ENCODE data around the gene SLC23A1.

The SLC23A1 gene

DNA sequence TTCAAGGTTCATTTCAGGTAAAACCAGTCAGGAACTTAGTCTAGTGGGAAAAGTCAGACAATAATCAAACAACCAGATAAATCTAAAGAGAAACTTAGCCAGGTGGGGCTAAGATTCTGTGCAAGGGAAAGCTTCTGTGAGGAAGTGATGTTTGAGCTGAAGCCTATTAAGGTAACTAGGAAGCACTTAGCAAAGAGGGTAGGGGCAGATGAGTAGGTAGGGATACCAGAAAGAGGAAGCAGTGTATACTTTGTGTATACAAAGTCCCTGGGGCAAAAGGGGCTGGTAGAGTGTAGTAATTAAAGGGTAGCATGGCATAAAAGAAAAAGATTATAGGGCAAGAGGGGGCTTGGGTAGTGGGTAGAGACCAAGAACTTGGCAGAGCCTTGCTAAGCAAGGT is 24.4 kb upstream of the SLC23A1 start:
- no peak for DNase-seq (ENCODE audit: low read depth in 2 of 2)

- DNase-seq (ENCODE audit: low read depth in 2 of 2): no peak
Measured at GRCh38 chr5:139406963-139407362, 23.9 kb upstream of the SLC23A1 start.

GRCh38 chr5:139404484-139404840 is 21.4 kb upstream of the SLC23A1 start:
- DNase-seq (ENCODE audit: low read depth in 2 of 2): no peak

DNA sequence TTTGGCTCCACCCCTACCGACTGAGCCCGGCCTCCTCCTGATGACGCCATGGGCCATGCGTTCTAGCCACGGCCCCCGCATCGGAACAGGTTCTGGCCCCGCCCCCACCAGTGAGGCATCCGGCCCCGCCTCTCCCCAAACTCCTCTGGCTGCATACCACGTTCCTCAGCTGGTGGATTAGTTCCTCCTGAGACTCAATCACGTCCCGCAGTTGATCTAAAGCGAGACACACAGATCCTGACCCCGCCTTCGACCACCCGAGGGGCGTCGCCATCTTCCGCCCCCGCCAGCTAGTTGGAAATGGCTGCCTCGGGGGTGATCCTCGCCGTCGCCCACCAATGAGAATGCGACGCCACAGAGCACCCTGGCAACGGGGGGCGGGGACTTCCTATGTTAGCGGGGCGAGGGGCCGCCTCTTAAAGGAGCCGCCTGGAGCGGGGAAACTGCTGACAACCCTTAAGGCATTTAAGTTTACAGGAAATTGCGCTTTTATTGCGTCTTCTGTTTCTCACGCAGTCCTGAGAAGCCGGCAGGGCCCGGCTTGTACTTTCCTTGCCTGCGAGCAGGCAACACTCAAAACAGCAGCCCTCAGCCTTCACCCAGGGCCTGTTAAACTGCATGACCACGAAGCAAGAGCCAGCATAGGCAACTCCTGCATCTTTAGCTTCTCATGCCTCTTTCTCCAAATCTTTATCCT is 20.8 kb upstream of the SLC23A1 start, which contains the start of gene SPATA24:
TSS of gene SPATA24 (minus strand) at position 303 of the 697 bp plus-strand sequence. CDS start at position 274, 29 bp downstream.
- peak; percentile 96 to 97 for DNase-seq (ENCODE audit: low read depth in 2 of 2)

- no peak for DNase-seq (ENCODE audit: low read depth in 2 of 2)
Measured at GRCh38 chr5:139403418-139403786, 20.3 kb upstream of the SLC23A1 start.

DNA sequence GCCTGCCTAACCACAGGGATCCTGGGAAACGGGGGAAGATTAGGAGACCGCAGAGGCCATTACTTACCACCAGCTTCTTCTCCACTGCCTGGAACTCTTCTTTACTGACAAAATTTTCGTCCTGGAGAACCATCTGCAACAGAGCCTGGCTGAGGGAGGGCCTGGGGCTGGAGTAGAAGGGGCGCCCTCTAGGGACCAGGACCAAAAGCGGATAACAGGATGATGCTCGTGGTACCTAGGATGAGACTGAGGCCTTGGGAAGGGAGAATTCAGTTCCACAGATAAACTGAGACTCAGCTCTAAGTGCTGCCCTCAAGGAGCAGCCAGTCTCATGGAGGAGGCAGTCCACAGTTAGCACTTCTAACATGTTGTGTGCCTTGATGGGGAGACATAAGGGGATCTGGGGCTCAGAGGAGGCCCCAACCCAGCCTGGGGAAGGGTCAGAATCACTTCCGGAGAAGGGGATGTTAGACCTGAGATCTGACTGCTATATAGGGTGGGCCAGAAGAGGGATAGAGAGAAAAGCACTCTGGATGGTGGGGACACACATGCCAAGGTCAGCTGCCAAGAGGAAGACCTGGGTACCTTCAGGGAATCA is 19.6 kb upstream of the SLC23A1 start:
- DNase-seq (ENCODE audit: low read depth in 2 of 2): no peak

DNA sequence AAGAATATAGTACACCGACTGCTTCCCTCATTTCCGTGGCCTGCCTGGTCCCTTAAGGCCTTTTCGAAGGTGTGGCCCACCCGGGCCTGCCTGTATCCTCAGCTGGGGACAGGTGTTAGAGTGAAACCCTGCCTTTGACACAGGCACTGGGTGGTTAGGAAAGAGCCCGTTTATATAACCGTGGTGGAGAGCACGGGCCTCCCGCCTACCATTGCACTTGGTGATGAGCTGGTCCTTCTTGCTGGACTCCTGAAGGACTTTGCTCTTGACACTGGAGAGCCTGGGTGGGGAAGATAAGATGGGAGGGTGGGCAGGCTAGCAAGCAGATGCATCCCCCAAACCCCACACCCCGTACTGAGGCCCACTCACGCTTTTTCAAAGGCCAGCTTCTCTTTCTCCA is 18.4 kb upstream of the SLC23A1 start:
- DNase-seq (ENCODE audit: low read depth in 2 of 2): no peak

DNA sequence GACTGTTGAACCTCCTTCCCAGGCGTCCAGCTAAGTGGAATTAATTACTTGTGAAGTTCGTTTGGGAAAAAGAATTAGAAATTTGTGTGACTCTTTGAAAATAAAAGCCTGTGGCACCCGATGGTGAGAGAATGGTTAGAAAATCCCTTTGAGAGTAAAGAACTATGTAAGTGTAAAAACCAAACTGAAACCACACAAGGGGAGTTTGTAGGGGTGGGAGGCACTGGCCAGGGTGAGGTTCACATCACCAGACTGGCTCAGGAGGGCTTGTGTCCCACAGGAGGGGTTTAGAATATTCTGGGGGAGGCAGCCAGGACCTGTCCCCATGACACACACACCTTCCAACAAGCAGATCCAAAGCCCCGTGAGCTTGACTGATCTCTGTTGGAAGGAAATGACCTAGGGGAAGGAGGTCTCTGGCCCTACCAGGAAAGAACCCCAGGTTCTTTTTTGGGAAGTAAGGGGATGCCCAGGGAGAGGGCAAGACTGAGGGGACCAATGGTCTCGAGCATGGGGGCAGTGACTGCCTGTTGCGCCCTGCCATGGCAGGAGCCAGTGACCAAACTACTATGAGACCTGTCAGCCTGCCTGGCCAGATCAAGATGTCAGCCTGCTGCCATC is 16.5 kb upstream of the SLC23A1 start:
- DNase-seq (ENCODE audit: low read depth in 2 of 2): no peak

- no peak for DNase-seq (ENCODE audit: low read depth in 2 of 2)
Measured at GRCh38 chr5:139397921-139398320, 14.8 kb upstream of the SLC23A1 start.

- no peak for DNase-seq (ENCODE audit: low read depth in 2 of 2)
Measured at GRCh38 chr5:139396691-139397090, 13.6 kb upstream of the SLC23A1 start.

DNA sequence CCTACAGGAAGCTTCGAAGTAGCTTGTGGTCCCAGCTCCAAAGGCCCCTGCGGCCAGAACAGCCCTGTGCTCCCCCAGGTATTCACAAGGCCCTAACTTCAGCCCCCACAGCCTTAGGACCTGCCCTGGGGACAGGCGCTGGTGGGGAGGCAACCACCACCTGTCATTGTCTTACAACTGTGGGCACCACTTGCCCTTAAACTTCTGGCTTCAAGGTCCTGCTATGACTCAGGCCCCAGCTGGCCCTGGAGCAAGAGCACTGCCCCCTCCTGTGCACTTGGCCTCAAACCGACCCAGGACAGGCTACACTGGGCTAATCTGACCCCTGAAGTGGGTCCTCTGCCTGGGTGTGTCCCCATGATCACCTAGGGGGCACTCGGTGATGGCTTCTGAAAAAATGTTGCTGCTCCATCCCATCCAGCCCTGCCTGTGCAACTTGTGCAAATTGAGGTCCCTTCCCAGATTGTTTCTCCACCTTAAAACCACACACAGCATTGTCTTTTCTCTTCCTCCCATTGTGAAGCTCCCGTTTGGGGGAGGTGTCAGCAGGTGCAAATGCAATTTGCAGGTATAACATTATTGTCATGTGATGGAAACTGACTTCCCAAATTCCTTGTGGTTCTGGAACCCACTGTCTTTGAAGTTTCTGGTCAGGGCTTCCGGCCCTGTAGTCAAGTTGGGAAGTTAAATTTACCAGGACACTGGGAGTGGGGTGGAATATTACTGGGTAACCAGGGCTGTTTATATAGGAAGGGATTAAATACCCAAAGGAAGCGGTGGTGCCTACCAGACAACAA is 12.9 kb upstream of the SLC23A1 start:
- DNase-seq (ENCODE audit: low read depth in 2 of 2): no peak

GRCh38 chr5:139394654-139395566 is 11.8 kb upstream of the SLC23A1 start, which contains the start of gene PROB1:
TSS of gene PROB1 (minus strand) at chr5:139395104. CDS start at chr5:139395081, 23 bp downstream.
- no peak for DNase-seq (ENCODE audit: low read depth in 2 of 2)

GRCh38 chr5:139394123-139394653 is 11.1 kb upstream of the SLC23A1 start:
- peak; percentile 29 to 42 for DNase-seq (ENCODE audit: low read depth in 2 of 2)

DNA sequence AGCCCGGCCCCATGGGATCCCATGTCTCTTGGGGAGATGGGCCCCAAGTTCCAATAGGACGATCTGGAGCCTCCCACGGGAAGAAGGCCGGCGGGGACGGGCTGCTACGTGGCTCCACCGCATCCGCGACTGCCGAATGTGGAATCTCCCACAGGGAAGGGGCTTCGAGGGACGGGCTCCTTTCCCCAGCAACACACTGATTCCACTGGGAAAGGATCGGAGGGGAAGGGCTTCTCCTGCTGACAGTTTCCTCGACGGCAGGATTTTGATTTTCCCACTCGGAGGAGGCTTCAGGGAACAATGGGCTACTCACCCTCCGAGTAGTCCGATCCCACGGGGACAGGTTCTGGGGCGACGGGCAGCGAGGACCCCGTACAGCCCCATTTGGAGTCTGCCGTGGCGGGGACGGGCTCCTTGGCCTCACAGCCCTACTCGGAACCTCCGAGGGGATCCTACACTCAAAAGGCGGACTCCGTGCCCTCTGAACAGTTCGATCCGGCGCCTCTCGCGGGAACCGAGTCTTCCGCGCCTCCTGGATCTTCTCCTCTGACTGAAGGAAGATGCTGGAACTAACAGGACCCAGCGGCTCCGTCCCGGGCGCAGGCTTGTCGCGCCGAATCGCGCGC is 10.5 kb upstream of the SLC23A1 start:
- DNase-seq (ENCODE audit: low read depth in 2 of 2): no peak

GRCh38 chr5:139392678-139393496 is 9.8 kb upstream of the SLC23A1 start:
- peak; percentile 55 to 69 for DNase-seq (ENCODE audit: low read depth in 2 of 2)

DNA sequence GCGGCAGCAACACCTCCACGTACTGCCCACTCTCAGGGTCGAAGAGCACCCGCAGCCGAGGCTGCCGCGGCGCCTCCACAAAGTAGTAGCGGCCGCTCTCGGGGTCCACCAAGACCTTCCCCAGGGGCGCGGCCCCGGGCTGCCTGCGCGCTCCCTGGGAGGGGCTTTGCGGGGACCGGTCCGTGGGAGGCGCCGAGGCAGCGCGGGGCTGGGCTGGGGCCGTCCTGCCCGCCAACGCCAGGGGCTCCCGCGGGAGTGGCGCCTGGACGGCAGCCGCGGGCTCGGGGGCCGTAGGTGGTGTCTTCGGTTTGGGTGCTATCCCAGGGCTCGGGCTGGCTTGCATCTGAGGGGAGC is 9.2 kb upstream of the SLC23A1 start:
- DNase-seq (ENCODE audit: low read depth in 2 of 2): no peak

DNA sequence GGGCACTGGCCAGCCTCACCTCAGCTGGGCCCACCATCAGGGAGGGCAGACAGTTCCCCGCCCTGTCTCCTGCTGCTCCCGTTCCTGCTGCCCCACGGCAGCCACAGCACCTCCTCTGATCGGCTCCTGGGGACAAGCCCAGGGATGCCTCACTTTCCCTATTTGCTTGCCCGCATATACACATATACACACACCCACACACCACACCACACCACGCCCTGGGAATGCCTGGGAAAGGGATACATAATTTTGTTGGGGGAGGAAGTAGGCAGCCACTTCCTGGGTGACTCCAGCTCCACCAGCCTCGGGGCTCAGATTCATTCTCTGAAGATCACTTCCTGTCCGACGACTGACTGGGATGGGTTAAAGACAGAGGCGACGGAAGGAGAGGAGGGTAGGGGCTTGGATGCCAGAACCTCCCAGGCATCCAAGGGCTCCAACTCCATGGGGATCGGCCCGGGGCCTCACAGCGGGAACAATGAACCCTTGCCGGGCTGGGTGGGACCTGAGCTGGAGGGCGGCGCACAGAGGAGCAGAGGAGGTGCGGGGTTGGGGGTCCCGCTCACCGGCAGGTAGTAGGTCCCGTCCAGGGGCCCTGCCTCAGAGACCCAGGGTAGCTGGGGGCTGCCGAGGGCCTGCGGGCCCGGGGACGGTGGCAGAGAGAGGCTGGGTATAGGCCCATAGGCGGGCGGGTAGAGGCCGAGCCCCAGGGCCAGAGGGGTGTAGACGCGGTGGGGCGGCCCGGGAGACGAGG is 8.7 kb upstream of the SLC23A1 start:
- no peak for DNase-seq (ENCODE audit: low read depth in 2 of 2)

GRCh38 chr5:139390639-139391569 is 7.8 kb upstream of the SLC23A1 start:
- no peak for DNase-seq (ENCODE audit: low read depth in 2 of 2)
